GM19455 (cell line): ENCODE measurements around the gene ATXN1.
"Not testable (repeated sequence)": the region's sequence is repeated elsewhere in the genome, so short reads cannot be mapped to it uniquely, and the experiment has no call there.

Experiments used
- ATAC-seq: cut with Tn5 transposase; IDR thresholded peaks from one replicate; pipeline ENCODE4 v1.9.1; 2021; ENCODE audit not compliant: unreplicated experiment

ATXN1 gene

GRCh38 chr6:16656451-16656850, 104.8 kb downstream of the ATXN1 start:
- no peak for ATAC-seq

- no peak for ATAC-seq
Observed at GRCh38 chr6:16654701-16655100, 106.6 kb downstream of the ATXN1 start.

GRCh38 chr6:16653226-16653625, 108.0 kb downstream of the ATXN1 start:
- no peak for ATAC-seq

- ATAC-seq = no peak
Observed at GRCh38 chr6:16651871-16652270, 109.4 kb downstream of the ATXN1 start.

- ATAC-seq = no peak
Observed at GRCh38 chr6:16649890-16650289, 111.4 kb downstream of the ATXN1 start.

- ATAC-seq = no peak
Observed at GRCh38 chr6:16649241-16649640, 112.0 kb downstream of the ATXN1 start.

- no peak for ATAC-seq
Observed at GRCh38 chr6:16648003-16648402, 113.3 kb downstream of the ATXN1 start.

GRCh38 chr6:16647422-16647821, 113.8 kb downstream of the ATXN1 start:
- no peak for ATAC-seq

GRCh38 chr6:16644540-16645250, 116.6 kb downstream of the ATXN1 start:
- ATAC-seq = no peak

- ATAC-seq = no peak
Observed at GRCh38 chr6:16639684-16640480, 121.4 kb downstream of the ATXN1 start.

GRCh38 chr6:16637635-16638034, 123.6 kb downstream of the ATXN1 start:
- no peak for ATAC-seq

- ATAC-seq = no peak
Observed at GRCh38 chr6:16635810-16636602, 125.3 kb downstream of the ATXN1 start.

GRCh38 chr6:16635291-16635809, 125.9 kb downstream of the ATXN1 start:
- ATAC-seq = no peak

GRCh38 chr6:16634855-16635254, 126.4 kb downstream of the ATXN1 start:
- ATAC-seq = no peak

- ATAC-seq = no peak
Observed at GRCh38 chr6:16633961-16634360, 127.3 kb downstream of the ATXN1 start.

GRCh38 chr6:16633465-16633864, 127.8 kb downstream of the ATXN1 start:
- no peak for ATAC-seq

GRCh38 chr6:16632101-16632500, 129.2 kb downstream of the ATXN1 start:
- ATAC-seq = no peak

- ATAC-seq = no peak
Observed at GRCh38 chr6:16630026-16630643, 131.1 kb downstream of the ATXN1 start.

GRCh38 chr6:16628580-16628979, 132.7 kb downstream of the ATXN1 start:
- not testable (repeated sequence) for ATAC-seq

- no peak for ATAC-seq
Observed at GRCh38 chr6:16626650-16627049, 134.6 kb downstream of the ATXN1 start.
